Activated CD4-positive, alpha-beta T cell treated with anti-CD3 and anti-CD28 coated beads for 1 hour (primary cell): ENCODE measurements around the gene WNT4.

Experiments used
- DNase-seq: peaks from one replicate; pipeline ENCODE4 v3.0.0-alpha.2; 2020

Gene WNT4

DNA sequence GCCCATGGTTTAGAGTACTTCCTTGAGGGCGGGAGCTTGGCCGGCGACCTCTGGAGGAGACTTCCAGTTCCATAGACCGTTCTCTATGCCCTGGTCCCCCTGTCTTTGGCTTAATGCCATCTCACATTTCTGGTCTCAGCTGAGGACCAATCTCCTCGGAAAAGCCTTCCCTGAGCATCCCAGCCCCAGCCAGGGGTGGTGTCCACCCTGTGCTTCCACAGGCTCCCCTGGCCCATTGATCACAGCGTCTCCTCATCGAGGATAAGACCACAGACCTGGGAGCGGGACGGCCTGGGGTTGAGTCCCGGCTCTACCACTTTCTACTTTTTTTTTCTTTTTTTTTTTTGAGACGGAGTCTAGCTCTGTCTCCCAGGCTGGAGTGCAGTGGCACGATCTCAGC, 14.5 kb downstream of the WNT4 start:
- no peak for DNase-seq

DNA sequence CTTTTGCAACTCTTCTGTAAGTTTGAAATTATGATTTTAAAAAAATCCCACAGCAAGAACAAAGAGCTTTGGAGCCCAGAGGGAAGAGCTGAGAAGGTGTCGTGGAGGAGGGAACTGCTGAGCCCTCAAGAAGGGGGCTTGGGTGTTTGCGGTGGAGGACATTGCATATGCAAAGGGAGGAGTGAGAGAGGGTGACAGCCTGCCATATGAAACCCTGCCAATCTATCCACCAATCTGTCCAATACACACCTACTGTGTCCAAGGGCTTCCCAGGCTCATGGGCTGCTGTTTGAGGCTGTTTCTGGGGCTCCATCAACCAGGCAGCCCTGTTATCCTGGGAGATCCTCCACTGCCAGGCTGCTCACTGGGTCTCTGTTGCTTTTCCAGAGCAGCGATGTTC, 15.2 kb downstream of the WNT4 start:
- no peak for DNase-seq

- no peak for DNase-seq
Observed at GRCh38 chr1:22127248-22127647, 15.6 kb downstream of the WNT4 start.

GRCh38 chr1:22126531-22126930, 16.4 kb downstream of the WNT4 start:
- DNase-seq, result no peak

- no peak for DNase-seq
Observed at GRCh38 chr1:22124592-22125229, 18.2 kb downstream of the WNT4 start.

- no peak for DNase-seq
Observed at GRCh38 chr1:22123901-22124404, 18.9 kb downstream of the WNT4 start.

- DNase-seq, result no peak
Observed at GRCh38 chr1:22123071-22123390, 19.9 kb downstream of the WNT4 start.

- no peak for DNase-seq
Observed at GRCh38 chr1:22122273-22123070, 20.4 kb downstream of the WNT4 start.

DNA sequence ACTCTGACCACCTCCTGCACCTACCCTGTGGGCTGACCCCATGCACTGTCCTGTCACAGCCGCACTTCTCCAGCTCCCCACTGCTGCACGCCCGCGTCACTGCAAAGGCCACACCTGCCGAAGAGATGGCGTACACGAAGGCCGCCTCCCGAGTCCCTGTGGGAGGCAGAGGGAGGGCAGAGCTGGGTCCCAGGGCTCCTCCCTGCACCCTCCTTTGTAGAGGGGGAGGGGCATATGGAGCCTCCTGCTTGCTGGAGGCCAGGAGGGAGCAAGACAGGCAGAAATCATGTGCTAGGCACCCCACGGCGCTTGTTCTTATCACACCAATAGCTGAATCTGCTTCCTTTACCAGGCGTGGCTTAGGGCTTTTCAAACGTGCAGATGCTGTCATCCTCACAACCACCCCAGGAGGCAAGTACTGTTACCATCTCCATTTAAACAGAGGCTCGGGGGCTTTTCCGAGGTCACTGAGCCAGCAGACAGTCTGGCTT, 21.4 kb downstream of the WNT4 start:
- no peak for DNase-seq

DNA sequence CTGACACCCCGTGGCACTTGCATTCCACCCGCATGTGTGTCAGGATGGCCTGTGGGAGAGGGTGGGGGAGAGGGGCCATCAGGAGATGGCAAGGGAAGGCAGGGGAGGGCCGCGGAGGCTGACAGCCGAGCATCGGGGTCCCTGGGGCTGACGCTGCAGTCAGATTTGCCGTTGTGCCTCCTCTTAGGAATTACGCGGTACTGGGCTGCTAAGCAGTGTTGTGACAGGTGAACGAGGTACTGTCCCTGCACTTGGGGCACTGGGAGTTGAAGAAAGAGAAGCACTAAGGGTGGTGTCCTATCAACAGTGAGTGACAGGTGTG, 22.5 kb downstream of the WNT4 start:
- no peak for DNase-seq

DNA sequence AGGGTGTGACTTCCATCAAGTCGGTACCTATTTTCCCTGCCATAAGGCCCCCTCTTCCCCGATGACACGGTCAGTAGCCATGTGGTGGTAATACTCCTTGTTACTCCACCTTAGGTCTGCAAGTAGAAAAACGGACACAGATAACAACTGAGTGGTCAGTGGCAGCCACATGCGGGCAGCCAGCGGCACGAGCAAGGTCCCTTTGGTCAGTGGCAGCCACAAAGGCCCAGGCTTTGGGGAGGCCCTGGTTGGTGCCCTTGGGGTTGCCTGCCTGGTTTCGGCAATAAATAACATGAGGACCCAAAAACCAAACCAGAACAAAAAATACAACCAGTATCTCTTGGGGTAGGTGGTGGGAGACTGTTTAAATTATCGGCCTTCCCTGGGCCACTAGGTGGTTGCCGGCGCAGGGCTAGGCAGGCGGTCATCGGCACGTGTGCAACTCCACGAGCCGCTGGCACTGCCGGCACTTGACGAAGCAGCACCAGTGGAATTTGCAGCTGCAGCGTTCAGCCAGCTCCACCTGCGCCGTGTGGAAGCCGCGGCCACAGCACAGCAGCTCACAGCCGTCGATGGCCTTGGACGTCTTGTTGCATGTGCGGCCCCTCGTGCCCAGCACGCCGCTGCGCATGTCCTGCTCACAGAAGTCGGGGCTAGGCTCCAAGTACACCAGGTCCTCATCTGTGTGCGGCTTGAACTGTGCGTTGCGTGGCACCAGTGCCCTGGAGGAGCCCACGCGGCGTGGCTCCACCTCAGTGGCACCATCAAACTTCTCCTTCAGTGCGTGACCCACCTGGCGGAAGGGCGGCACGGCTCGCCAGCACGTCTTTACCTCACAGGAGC, 23.1 kb downstream of the WNT4 start:
- DNase-seq, result no peak

DNA sequence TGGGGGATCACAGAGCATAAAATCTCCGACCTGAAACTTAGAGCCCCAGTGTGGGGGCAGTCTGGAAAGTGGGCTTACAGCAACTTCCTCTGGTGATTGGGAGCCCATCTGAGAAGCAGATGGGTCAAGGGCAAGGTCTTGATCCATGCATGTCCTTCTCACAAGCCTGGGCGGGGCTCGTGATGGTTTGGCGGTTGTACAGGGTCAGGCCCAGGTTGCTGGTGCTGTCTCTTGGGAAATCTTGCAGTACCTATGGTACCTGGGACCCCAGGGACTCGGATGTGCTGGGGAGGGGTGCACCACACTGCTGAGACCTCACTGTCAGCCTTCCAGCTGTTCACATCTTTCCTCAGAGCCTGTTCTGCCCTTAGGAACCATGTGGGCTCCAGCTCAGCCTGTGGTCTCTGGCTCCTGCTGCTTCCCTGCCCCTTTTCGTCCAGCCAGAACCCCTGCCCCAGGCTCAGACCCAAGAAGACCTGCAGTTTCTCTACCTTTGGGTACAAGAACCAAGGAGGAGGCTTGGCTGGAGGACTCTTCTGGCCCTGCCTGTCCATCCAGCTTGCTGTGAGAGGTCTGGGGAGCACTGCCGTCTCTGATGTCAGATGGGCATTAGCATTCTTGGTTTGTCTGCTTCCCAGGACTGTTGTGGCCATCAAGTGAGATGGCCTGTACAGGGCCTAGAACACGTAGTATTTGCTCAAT, 24.5 kb downstream of the WNT4 start:
- DNase-seq, result no peak

DNA sequence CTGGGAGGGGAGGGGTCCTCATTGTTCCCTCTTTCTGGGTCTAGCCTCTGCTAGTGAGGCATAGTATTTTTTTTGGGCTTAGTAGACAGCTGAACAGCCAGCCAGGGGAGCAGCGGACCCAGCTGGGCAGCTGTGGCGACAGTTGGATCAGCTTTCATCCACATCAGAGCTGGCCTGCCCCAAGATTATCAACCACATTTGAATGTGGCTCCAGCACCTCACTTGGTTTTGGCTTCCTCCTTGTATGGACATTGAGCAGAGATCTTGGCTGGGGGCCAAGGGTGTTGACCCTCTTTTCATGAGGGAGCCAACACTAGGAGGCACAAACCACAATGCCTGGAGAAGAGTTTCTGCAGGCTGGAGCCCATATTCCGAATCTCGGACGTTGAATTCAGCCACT, 25.0 kb downstream of the WNT4 start:
- no peak for DNase-seq

DNA sequence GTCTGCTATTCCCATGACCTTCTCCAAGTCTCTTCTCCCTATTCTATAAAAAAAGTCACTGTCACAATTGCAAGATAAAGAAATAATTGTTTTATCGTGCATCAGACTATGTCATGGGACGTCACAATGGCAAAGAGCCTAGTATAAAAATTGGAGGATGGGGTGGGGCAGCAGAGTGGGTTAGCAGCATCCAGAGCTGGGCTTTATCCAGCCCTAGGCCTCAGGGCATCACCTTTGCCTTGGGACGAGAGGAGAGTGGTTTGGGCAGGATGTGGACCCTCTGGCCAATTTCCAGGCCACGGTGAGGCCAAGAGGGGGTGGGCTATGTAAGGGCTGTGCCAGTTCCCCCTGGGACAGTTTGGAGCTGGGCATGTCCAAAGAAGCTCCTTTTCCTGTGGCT, 25.7 kb downstream of the WNT4 start:
- DNase-seq, result no peak

DNA sequence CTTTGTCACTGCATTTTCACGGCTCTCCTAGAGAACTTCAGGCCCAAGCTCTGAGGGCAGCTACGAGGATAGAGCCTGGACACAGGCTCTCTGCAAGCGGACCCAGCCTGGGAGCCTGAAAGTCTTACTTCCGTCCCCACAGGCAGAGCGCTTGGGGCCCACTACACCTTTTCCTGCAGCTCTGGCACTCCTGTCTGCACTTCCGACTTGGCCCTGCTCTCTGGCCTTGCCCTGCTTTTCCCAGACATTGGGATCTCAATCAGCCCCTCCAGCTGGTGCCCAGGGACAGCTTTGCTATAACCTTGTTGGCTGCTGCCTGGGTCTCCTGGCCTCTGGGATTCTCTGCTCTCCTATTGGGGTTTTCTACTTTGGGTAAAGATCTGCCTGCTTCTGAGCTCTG, 27.6 kb downstream of the WNT4 start:
- no peak for DNase-seq

GRCh38 chr1:22114083-22115012, 28.5 kb downstream of the WNT4 start:
- DNase-seq, result no peak

DNA sequence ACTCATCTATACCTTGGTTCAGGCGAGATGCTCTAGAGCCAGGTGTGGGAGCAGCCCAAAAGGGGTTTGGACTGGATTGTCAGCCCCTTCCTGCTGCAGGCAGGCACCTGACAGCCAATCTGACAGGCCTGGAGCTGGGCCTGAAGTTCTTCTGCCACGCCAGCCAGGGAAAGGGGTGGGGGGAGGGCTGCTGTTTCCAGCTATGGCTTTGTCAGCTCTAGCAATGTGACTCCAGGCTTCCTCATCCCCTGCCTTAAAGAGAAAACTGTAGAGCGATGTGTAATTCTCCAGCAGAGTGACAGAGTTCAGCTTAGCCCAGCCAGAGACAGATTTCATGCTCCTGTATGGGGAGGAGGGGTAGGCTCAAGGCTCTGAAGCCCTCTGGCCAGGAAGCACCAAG, 30.3 kb downstream of the WNT4 start:
- DNase-seq, result no peak

- no peak for DNase-seq
Observed at GRCh38 chr1:22111620-22112019, 31.3 kb downstream of the WNT4 start.

DNA sequence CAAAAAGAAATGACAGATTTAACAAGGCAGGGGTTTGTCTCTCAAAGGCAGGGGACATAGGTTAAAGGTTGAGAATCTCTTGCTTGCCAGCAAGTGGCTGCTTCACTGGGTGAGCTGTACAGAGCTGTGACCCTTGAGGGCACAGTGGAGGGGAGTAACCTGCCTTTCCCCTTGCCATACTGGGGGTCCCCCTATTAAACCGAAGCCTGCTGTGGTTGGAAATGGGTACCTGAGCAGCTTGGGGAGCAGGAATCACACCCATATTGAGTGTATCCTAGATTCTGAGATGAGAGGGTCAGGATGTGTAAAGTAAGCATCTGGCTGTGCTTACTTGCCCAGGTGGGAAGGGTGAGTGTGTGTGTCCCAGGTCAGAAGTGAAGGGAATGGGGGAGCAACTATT, 31.8 kb downstream of the WNT4 start:
- DNase-seq, result no peak

DNA sequence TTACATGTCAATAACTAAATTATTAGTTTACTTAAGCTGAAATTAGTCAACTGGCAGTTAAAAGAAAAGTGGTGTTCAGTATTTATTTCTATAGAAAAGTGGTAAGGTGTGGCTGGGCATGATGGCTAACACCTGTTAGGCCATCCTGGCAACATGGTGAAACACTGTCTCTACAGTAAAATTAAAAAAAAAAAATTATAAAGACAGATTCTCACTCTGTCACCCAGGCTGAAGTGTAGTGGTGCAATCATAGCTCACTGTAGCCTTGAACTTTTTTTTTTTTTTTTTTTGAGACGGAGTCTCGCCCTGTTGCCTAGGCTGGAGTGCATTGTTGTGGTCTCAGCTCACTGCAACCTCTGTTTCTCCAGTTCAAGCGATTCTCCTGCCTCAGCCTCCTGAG, 32.9 kb downstream of the WNT4 start:
- no peak for DNase-seq

DNA sequence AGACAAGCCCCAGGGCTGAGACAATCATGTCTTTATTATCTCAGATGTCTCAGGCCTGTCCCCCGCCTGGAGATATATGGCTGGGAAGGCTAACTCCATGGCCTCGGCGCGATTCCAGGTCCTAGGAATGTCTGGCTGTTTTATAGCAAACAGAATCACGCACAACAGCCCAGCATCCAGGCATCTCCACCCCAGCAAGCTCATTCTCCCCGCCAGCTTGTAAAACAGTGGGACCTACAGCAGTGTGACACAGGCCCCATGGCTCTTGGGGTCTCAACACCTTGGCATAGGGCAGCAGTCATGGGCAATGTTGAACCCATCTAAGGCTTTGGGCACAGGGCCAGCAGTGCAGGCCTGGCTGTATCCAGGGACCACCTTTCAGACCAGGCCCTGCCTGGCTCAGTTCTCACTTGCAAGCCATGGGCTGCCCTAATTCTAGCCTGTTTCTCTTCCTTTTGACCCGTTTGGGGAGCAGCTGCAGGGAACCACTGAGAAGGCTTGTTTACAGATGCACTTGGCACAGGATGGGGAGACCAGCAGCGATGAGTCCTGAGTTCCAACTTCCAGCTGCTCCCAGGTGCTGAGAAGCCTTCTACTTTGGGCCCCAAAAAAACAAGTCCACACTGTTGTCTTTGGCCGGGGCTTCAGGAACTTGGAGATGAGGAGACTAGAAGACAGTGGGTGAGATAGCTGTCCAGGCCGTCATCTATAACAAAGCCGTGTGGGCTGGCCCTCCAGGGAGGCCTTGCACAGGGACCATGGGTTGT, 34.4 kb downstream of the WNT4 start:
- DNase-seq, result no peak
